ENCODE results near the gene ABCA4. TPM values are rescaled to one million over a fixed set of nuclear protein-coding genes. Genes with fewer than 3 reads are reported as not detected.

The ABCA4 gene
- polyA plus RNA-seq, 5 donors: 0.73 to 1.9 (median 0.81) TPM

DNA sequence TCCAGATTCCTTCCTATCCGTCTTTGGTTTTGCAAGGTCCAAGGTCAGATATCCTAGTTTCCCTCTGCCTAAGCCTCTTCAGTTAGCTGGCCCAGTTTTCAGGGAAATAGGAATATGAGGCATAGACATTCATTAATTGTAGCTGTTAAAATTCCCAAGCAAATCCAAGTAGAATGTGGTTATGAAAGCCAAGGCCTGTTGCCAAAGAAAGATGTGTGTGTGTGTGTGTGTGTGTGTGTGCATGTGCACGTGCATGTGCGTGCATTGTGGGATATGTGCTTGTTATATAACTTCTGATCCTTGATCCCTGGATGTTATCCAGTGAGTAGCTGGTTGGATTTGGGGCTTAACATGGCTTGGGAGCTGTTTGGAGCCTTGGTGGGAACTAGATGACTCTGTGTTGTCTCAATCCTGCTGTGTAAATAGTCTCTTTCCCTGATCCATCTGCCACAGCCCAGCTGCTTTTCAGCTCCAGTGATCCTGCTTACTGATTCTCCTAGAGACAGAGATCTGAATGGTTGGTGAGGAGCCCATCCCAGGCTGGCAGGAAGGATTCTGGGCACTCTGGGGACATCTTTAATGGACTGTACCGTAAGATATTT is 141.1 kb downstream of the ABCA4 start:
- DNase-seq: peak; percentile 52 to 61

DNA sequence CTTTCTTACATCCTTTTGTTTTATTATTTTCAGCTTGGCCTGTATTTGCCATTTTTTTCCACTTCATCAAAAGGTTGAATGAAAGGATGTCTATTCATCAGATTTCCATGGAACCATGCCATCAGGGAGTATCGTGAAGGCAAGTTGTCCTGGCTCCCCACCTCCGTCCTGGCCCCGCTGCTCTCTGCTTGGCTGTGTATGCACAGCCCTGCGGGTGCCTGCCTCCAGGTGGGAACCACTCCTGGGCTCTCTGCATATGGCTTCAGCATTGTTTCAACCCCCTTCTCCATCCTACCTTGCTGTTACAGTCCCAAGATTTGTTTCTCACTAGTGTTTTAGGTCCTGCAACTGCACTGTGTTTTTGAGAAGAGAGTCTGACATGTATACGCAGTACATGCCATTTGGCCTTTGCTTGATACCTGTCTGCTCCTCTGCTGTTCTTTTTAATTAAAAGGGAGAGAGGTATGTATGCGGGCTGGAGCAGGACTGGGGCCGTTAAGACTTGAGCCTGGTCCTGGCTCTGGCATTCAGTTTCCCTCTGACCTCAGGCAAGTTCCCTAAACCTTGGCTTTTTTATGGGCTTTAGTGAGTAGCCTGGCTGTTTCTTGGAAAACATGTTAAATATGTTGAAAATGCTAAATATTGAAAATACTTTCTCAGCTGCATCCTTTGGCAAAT is 141.8 kb downstream of the ABCA4 start:
- no peak for DNase-seq

DNA sequence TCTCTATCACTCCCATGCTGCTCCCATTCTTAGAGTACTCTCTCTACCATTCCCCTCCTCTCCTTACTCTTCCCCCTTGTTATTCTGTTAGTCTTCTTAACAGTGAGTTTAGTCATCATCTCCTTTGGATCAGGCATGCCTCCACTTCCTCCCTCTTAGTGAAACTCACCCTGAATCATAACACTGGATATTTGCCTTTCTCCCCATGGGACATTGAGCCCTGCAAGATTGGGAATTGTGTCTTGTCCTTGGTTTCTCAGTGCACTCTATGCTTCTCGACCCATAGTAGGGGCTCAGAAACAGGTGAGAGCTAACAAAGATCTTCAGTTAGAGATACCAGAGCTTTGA is 143.4 kb downstream of the ABCA4 start:
- DNase-seq: no peak

DNA sequence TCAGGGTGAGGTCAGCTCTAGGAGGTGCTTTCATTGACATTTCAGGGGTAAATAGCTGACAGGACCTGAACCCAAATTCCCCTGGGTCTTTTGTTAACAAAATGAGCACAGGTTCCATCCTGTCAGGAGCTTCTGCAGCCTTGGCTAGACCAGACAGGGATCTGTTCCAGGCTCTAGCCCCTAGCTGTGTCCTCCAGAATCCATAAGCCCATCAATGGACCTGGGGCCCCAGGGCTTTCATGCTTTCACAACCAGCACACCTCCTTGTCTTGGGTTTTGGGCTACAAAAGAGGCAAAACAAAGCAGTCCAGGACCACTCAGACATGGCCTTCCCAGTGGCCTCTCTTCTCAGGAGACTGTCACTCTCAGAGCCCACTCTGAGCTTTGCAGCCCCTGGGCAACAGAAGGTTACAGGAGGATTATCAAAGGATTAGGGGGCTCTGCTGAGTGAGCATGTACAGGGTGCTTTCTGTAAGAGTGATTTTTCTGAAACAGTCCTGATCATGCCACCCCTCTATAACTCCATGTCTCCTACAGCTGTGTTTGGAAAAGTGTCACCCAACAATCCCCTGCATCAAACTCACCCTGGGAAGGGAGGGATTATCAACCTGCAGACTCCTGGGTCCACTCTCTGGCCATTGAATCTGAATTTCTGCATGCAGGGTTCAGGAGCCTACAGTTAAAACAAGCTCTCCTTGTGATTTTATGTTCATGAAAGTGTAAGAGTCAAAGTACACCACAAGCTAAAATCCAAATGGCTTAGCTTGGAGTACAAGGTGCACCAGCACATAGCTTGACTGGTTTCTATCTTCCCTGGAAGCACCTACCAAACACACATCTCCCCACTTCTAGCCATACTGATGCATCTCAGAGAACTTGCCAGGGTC is 144.0 kb downstream of the ABCA4 start:
- no peak for DNase-seq

DNA sequence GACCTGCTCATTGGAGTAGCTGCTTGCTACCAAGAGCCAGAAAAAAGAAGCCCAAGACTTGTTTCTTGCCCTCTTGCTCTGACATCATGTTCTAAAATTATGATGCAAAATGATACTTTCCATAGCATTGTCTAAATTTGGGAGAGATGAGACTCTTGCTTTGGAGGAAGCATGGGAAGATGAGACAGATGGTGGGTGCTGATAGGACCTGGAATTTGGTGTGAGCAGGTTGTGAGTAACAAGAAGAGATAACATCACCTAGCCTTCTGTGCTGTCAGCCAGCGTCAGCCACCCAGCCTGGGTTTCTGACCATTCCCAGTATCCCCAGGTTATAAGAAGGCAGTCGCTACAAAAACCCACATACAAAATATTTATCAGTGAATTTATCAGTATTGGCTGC is 144.7 kb downstream of the ABCA4 start:
- DNase-seq: no peak

DNA sequence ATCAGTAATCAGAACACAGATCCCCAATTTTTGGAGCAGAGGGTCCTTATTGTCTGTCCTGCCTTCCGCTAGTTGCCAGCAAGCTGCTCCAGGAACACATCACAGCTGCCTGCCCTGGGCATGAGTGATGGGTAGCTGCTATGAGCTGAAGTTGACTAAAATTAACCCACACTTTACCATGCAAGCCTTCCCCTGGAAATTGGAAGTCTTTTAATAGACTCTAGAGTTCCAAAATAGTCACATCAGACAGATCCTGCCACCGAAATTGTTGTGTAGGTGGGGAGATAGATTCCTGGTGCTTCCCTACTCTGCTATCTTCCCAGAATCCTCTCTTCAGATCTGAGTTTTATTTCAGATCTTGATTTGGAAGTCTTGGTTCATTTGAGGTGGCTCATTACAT is 148.6 kb downstream of the ABCA4 start:
- no peak for DNase-seq

DNA sequence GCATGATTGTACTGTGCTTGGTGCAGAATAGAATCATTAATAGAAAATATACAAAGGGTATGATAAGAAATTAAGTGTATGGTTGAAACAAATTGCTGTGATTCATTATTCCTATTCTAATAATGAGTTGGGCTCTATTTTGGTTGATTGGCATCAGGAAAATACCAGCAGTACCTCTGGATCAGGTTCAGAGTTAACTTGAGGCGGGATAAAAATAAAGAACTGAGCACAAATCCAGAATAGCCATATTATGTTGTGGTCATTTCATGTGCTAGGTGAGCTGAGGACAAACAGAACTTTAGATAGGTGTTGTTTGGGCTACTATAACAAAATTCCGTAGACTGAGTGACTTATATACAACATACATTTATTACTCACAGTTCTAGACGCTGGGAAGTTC is 151.1 kb downstream of the ABCA4 start:
- no peak for DNase-seq

DNA sequence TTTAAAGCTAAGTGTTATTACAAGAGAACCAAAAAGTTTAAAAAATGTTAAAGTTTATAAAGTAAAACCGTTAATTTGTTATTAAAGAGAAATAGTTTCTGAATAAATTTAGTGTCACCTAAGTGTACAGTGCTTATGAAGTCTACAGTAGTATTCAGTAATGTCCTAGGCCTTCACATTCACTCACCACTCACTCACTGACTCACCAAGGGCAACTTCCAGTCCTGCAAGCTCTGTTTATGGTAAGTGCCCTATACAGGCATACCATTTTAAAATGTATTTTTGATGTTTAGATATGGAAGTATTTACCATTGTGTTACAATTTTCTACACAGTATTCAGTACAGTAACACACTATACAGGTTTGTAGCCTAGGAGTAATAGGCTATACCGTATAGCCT is 151.6 kb downstream of the ABCA4 start:
- no peak for DNase-seq

DNA sequence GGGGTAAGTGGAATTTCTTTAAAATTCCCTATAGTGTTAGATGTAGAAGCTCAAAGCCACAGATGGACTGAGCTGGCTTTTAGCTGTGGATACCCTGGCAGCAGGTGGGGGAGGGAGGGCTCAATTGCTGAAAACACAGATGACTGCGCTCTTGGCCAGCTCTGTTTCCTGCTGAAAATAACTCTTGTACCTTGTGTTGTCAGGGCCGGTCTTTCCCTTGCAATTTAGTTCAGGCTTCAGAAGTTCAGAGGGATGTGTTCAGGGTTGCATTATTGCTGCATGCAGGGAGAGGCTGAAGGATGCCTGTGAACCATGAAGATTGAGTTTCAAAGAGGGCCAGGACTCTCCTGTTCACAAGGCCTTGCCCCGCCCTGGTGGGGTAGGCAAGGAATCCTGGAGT is 153.6 kb downstream of the ABCA4 start:
- no peak for DNase-seq

DNA sequence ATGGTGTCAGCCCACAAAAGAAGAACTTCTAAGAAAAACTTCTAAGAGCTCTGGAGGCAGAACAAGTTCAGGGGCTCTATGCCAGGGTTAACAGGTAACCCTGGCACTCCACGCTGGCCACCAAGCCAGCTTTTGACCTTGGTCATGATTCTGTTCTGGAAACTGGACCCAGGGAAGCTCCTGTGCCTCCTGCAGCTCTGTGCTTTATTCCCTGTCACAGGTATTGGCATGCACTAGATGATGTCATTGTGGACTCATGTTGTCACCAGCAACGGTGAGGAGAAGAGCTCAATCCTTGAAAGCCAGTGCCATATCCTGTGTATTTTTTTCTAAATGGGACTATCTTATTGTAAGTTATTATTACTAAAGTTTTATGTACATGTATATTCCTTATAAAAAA is 155.1 kb downstream of the ABCA4 start:
- no peak for DNase-seq

DNA sequence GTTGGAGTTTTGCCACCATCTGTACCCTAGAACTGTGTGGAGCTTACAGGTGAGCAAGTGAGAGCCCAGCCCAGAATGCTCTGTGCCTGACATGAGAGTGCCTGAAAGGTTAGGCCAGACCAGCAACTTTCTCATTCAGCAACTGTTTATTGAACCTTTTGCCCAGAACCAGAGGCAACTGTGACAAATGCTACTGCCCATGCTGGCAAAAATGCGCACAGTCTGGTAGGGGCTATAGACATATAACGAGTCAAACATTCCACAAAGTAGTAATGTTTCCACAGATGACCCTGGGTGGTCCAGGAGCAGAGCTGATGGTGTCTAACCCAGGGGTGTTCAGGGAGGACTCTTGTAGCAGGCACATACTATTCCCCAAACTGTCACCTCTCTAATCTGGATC is 155.7 kb downstream of the ABCA4 start:
- no peak for DNase-seq

DNA sequence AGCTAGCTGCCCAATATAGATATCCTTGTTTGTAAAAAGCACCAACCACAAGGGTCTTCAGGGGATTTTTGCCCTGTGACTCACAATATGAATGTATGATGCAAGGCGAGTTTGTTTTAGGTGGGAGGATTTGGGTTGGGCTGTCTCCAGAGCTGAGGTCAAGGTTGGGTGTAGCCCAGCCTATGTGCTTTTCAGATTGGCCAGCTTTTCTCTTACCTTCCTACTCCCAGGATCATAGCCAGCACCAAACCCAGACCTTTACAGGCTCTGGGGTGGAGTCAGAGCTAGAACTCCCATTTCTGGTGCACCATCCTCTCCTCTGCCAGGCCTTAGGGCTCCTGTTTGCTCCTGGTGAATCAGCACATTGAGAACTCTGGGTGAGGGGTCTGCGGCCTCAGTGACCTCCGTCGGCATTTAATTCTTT is 156.2 kb downstream of the ABCA4 start:
- DNase-seq: no peak

DNA sequence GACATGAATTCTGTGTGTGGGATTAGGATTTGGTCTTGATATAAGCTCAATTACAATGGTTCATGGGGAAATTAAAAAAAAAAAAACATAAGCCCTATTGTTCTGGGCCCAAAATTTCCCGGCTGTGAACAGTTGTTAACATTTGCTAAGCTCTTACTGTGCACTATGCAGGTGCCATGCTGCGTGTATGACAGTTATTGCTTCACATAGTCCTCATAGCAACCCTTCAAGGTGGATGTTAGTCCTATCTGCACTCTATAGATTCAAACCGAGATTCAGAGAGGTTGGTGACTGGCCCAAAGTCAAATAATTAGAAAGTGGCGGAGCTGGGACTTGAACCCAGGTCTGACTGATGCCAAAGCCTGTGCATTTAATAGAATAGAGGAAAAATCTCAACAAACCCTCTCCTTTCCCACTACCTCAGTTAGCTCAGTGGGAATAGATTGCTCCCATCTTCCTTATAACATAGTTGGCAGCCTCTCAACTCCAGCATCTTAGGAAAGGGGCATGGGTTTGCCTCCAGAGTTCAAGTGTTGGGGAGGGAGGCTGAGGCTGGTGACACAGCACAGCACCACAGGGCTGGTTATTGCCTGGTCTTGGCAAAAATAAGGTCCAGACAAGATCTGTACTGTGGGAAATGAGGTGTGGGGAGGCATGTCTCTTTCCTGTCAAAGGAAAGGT is 156.7 kb downstream of the ABCA4 start:
- DNase-seq: no peak

DNA sequence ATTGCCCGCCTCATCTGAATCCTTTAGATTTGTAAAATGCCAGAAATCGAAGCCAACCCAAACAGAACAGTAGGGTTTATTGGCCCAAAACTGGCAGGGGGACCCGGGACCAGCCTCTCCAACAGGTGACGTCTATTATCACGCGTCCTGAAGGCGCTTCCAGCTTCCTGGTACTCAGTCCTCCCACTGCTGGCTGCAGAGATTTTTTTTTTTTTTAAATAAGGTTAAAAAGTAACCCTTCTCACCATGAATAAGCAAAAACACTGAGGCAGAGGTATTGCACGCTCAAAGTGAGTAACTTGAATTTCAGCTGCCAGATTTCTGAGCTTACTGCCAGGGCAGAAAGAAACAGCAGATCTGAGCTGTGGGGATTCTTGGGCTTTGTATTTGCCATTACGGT is 157.4 kb downstream of the ABCA4 start:
- no peak for DNase-seq

DNA sequence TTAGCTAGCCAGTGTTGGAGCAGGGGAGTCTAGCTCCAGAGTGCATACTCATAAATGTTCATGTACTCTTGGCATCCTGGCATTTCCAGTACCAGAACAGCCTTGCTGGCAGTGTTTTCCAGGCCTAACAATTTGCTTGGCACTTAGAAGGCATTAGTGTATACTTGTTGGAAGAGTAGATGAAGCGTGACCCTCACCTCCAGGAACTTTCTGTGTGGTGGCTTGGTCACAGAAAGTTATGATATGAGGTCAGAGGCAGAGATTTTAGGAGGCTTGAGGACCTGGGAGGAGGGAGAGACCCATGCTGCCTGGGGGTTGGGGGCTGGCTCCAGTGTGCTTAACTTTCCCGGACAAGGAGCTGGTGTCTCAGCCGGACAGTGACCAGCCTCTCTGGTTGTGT is 159.0 kb downstream of the ABCA4 start:
- no peak for DNase-seq

DNA sequence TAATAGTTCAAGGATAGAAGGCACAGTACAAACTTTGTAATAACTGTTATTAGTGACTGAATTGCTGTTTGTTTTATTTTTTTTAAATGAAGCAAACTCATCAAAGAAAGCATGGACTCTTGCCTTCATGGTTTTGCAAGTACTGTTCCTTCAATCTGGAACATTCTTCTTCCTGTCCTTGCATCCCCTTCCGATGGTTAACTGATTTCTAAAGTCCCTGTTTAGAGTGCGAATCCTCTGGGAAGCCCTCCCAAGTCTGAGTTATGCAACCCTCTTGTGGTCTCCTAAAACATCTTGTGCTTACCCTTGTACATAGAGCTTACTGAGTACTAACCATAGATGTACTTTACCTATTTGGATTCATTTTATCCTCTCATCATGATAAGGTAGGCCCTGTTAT is 159.5 kb downstream of the ABCA4 start:
- no peak for DNase-seq

DNA sequence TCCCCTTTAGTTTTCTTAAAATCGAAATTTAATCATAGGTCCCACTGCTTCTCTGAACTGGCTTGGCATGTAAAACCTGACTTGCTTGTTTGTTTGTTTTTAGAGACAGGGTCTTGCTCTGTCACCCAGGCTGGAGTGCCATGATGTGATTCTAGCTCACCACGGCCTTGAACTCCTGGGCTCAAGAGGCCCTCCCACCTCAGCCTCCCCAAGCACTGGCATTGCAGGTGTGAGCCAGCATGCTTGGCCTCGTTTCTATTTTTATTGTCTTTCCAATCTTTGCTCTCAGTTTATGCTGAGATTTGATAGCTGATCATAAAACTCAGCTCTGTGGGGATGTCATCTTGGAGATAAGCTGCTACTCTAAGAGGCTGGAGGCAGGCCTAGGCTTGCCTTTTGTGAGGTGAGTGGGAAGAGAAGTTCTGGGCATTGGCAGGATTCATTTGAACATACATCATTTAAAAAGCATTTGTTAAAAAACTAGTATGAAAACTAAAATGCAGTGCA is 160.3 kb downstream of the ABCA4 start:
- DNase-seq: no peak

DNA sequence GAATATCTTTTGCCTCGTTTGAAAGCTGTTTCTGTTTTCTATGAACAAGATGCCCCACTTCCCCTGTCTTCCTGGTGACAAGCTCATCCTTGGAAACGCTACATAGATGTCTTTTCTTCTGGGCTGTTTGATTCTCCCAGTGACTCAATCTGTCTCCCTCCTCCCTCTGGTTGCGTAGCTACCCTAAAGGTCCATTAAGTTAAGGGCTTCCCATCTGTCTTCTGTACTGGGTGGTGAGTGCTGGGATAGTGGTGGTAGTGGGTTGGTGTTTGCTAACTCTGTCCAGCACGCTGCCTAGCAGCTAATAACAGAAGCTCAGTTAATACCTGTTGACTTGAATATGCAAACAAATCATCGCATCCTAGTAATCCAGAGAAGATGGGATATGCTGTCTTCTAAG is 161.5 kb downstream of the ABCA4 start:
- DNase-seq: no peak

DNA sequence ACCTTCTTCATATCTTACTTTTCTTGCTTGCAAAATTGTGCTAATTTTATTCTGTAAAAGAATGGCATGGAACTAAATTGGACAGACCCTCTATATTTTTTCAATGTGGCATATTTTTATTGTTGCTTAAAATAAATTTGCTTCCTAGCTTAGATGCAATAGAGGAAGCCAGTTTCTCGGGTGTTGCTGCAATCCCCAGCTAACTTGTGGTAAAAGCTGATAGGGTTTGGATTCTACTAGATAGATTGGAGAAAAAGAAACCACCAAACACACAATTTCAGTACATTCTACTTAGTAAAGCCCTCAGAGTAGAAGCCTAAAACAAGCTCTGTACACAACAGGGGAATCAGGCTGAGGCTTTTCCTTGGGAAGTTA is 162.2 kb downstream of the ABCA4 start:
- no peak for DNase-seq

DNA sequence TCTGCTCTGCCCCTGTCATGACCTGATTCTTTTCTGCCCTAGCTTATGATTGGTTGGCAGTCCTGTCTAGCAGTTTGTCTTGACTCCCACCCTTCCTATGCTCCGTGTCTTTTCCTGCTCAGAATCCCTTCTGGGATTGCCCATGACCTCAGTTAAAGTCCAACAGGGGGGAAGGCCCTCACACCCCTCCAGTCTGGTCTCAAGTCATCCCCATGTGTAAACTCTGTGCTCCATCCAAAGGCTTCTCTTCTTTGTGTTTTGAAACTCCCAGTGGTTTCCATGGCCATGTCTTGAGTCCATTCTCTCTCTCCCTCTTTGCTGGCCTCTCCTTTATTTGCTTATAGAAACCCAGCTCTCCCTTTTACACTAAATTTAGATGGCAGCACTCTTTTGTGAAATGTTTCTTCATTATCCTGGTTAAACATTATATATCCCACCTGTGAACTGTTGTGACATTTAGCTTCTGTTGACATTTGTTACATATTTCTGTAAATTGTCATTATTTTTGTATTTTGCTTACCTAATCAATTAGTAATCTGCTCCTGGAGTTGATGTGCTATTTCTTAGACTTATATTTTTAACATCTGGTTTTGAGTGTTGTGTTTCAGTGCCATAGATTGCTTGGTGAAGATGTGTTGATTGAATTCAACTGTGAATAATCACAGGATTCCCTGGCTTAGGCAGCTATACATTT is 162.8 kb downstream of the ABCA4 start:
- DNase-seq: no peak

DNA sequence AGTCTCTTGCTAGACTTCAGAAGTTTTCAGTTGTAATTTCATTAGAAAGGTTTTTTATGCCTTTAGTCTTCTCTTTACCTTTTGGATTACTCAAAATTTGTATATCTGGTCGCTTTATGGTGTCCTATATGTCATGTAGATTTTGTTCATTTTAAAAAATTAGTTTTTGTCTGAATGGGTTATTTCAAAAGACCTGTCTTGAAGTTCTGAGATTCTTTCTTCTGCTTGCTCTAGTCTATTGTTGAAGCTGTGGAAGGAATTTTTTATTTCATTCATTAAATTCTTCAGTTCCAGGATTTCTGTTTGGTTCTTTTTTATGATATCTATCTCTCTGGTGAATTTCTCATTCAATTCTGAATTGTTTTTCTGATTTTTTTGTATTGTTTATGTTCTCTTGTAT is 165.2 kb downstream of the ABCA4 start:
- DNase-seq: no peak
